ENCODE results near the gene FARS2.

FARS2 gene

DNA sequence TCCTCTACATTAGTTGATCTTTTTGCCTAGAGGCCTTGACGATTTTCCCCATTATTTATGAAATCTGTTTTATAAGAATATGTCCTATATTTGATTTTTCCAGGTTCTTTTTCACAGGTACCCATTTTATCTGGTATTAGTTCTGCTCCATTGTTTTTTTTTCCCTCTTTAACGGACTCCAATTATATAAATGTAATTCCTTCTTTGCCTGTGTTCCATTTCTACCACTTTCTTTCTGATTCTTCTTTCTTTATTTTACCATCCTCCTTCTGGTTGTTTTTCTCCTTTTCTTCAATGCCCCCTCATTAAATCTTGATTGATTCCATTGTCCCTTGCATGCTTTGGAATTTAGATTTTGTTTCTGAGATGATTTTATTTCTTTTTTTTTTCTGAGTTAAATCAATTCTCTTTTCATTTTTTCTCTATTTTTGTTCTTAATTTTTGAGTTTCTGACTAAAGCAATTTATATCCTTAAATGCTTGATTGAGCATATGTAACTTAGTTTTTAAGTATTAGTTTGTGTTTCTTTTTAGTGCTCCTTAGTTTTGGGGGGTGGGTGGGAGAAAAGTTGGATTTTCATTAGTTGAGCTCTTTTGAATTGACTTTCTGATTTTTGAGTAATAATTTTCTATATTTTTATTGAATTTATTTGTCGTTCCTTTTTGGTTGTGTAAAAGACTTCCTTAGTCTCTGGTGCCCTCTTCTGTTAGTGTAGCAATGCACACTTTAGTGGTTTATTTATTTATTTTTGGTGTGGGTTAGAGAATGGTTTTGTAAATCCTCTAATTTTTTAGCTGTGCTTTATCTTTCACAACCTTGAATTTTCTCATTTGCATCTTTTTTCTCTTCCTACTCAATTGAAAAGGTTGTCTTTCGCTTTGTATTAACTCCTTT lies 140.8 kb downstream of the FARS2 start:
- TF ChIP-seq, protein P1, sequence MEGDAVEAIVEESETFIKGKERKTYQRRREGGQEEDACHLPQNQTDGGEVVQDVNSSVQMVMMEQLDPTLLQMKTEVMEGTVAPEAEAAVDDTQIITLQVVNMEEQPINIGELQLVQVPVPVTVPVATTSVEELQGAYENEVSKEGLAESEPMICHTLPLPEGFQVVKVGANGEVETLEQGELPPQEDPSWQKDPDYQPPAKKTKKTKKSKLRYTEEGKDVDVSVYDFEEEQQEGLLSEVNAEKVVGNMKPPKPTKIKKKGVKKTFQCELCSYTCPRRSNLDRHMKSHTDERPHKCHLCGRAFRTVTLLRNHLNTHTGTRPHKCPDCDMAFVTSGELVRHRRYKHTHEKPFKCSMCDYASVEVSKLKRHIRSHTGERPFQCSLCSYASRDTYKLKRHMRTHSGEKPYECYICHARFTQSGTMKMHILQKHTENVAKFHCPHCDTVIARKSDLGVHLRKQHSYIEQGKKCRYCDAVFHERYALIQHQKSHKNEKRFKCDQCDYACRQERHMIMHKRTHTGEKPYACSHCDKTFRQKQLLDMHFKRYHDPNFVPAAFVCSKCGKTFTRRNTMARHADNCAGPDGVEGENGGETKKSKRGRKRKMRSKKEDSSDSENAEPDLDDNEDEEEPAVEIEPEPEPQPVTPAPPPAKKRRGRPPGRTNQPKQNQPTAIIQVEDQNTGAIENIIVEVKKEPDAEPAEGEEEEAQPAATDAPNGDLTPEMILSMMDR (IDR thresholded peaks at IDR 0.05; ENCODE audit: control insufficient read depth, extremely low read depth, insufficient read depth) = peak; percentile 70
- H3K4me3 ChIP-seq (ENCODE audit: low read depth, low read length) = no peak overlapping the region
- DNase-seq (ENCODE audit: low read depth) = no peak

DNA sequence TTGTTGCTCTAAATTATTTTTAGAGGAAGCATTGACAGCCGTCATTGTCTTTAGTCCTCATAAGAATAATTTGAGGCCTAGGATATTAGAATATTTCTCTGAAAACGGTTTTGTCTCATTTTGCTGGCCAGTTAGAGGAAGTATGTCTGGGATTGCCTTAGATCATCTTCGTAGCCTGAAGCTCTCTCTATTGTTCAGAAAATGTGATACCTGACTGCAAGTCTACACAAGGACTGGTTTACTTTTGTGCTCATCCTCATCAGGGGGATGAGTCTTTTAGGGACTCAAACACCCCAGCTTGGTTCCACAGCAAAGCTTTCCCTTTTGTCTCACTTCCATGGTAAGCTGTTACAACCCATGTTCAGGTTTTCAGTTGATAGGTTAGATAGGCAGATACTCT lies 141.8 kb downstream of the FARS2 start:
- DNase-seq (ENCODE audit: low read depth) = no peak

DNA sequence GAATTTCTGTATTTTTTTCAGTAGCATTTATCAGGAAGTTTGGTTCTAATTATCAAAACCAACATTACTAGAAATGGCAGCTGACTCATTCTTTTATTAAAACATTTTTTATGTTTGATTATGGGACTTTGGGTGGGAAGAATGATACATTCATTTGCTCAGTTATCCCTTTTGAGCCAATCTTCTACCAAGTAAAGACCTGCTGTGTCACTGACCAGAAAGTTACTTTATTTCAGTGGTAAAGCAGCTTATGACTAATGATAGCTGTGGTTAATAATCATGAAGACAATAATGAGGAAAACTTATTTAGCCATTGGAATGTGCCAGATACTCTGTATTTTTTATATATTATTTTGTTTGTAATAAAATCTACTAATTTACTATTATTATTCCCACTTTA lies 142.3 kb downstream of the FARS2 start:
- DNase-seq (ENCODE audit: low read depth) = no peak
- H3K4me3 ChIP-seq (ENCODE audit: low read depth, low read length) = no peak overlapping the region
- TF ChIP-seq, protein P1 (IDR thresholded peaks at IDR 0.05; ENCODE audit: control insufficient read depth, extremely low read depth, insufficient read depth) = no peak

More for the DNA sequence above, 141.8 kb downstream of the FARS2 start:
- TF ChIP-seq, protein P1 (IDR thresholded peaks at IDR 0.05; ENCODE audit: control insufficient read depth, extremely low read depth, insufficient read depth) = no peak
- no peak overlapping the region for H3K4me3 ChIP-seq (ENCODE audit: low read depth, low read length)

DNA sequence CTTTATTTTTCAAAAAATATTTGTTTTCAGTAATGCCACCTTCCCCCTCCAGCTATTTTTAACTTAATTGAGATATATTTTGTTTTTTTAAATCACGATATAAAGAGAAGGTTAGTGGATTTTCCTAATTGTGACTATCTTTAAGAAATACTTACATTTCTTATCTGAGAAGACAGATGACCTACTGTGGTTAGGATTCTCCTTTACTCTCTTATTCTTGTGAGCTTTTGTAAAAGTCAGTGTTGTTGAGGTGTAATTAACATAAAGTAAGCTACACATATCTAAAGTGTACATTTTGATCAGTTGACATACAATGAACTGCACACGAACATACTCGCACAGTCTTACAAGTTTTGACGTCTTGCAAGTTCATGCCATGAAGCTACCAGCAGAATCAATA lies 144.7 kb downstream of the FARS2 start:
- DNase-seq (ENCODE audit: low read depth) = no peak
- TF ChIP-seq, protein P1 (IDR thresholded peaks at IDR 0.05; ENCODE audit: control insufficient read depth, extremely low read depth, insufficient read depth) = no peak
- H3K4me3 ChIP-seq (ENCODE audit: low read depth, low read length) = no peak overlapping the region

DNA sequence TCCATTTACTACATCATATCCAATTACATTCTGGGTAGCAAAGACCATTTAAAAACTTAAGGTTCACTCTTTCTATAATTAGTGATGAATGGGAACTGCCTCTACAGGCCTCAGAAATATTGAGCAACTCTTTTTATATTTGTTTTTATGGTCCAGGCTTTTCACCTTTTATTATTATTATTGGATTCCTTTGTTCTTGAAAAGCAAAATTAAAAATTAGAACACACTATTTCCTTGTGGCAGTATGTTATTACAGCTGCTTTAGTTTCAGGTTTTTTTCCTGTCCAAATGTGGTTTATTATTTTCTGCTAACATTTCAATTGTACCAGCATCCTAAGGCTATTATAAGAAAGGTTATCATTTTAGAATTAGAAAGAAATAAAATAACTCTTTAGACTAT lies 150.1 kb downstream of the FARS2 start:
- DNase-seq (ENCODE audit: low read depth) = no peak
- TF ChIP-seq, protein P1 (IDR thresholded peaks at IDR 0.05; ENCODE audit: control insufficient read depth, extremely low read depth, insufficient read depth) = no peak
- no peak overlapping the region for H3K4me3 ChIP-seq (ENCODE audit: low read depth, low read length)

DNA sequence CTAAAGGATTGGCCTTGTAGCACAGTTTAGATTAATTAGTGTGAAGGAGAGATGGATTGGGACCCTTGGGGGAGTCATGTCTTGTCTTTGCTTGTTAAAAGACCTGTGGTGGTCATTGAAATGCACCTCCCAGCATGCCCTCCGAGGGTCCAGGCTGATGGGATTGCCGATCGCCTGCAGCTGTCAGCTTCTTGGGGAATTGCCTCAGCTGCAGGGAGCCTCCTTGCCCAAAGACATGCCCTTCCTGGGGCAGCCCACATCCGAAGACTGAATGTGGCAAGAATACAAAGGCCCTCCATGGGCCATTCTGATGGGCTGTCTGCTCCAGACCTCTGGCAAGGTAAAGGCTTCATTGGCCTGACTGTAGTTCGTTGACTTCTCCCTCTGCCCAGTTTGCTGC lies 150.7 kb downstream of the FARS2 start:
- TF ChIP-seq, protein P1 (IDR thresholded peaks at IDR 0.05; ENCODE audit: control insufficient read depth, extremely low read depth, insufficient read depth) = no peak
- DNase-seq (ENCODE audit: low read depth) = no peak
- H3K4me3 ChIP-seq (ENCODE audit: low read depth, low read length) = no peak overlapping the region

DNA sequence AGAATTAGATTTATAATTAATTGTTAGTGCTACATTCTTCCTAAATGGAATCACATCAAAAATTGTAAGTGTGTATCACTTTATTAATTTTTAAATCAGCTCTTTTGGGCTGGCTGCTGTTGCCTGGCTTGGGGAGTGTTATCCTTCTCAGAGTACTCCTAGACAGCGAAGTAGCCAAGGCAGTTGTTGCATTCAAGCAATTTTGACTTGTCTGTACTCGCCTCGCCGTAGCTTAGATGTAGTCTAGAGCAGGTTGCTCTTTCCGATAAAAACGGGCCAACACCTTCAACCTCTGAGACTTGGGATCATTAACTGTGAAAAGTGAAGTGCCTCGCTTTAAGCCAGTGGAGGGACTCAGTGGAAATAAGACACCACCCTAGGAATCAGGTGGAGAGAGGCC lies 151.3 kb downstream of the FARS2 start:
- DNase-seq (ENCODE audit: low read depth) = no peak
- TF ChIP-seq, protein P1 (IDR thresholded peaks at IDR 0.05; ENCODE audit: control insufficient read depth, extremely low read depth, insufficient read depth) = no peak
- no peak overlapping the region for H3K4me3 ChIP-seq (ENCODE audit: low read depth, low read length)
